ENCODE data around the gene DLX4.

DLX4 gene

DNA sequence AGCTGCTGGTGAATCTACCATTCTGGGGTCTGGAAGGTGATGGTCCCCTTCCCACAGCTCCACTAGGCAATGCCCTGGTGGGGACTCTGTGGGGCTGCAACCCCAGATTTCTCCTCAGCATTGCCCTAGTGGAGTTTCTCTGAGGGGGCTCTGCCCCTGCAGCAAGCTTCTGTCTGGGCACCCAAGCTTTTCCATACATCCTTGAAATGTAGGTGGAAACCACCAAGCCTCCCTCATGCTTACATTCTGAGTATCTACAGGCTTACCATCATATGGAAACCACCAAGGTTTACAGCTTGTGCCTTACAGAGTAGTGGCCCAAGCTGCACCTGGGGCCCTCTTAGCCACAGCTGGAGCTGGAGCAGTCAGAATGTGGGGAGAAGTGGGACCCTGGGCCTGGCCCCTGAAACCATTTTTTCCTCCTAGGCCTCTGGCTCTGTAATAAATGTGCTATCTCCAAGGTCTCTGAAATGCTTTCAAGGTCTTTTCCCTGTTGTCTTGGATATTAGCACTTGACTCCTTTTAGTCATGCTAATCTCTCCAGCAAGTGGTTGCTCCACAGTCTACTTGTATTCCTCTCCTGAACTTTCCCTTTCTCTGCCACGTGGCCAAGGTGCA, 45.6 kb downstream of the DLX4 start:
- no peak for DNase-seq (ENCODE audit: low read depth)

DNA sequence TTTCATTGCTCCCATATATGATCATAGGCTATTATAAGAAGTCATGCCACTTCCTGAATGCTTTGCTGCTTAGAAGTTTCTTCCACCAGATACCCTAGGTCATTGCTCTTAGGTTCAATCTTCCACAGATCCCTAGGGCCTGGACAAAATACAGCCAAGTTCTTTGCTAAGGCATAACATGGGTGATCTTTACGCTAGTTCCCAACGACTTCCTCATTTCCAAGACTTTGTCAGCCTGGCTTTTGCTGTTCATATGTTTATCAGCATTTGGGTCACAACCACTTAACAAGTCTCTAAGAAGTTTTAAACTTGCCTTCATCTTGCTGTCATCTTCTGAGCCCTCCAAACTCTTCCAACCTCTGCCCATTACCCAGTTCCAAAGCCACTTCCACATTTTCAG, 46.2 kb downstream of the DLX4 start:
- no peak for DNase-seq (ENCODE audit: low read depth)

DNA sequence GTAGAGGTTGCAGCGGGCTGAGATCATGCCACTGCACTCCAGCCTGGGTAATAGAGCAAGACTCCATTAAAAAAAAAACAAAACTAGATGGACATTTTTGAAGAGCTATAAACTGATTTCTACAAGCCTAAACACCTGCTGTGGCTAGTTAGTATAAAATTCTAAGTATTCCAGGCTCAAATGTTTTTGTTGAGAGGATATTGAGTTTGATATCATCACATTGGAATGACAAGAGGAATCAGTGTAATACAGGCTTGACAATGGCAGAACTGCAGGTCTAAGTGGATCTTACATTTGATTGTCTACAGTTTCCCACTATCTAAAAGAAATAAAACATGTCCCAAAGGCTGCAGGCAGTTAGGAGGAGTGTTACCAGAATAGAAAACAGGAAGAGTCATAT, 49.9 kb downstream of the DLX4 start:
- no peak for DNase-seq (ENCODE audit: low read depth)

DNA sequence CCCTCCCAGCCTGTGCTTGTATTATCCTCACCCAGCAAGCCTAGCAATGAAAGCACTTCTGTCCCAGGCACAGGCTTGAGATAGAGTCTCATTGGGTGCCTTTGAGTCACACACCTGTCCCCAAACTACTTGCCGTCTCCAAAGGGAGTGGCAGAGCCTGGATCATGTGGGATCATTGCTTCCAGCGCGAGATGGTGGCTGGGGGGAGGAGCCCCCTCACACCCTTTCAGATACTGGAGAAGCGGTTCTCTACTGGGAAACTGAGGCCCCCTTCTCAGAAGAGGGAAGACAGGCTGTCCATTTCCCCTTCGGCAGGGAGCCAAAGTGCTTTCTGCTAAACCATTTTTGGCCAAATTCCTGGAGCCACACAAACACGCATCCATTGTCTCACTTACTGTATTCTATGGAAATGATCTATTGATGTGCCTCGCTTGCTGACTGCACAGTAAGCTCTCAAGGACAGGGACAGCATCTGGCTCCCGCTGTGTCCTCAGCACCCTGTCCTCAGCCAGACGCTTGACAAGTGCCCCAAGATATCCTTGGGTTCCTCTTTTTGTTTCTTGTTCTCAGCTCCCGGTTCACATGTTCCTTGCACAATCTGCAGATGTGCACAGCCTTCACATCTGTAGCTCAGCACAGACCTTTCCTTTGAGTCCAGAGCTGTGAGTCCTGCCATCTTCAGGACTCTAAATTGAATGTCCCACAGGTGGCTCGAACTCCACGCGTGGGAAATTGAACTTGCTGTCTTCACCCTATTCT, 52.0 kb downstream of the DLX4 start:
- DNase-seq (ENCODE audit: low read depth) = no peak

DNA sequence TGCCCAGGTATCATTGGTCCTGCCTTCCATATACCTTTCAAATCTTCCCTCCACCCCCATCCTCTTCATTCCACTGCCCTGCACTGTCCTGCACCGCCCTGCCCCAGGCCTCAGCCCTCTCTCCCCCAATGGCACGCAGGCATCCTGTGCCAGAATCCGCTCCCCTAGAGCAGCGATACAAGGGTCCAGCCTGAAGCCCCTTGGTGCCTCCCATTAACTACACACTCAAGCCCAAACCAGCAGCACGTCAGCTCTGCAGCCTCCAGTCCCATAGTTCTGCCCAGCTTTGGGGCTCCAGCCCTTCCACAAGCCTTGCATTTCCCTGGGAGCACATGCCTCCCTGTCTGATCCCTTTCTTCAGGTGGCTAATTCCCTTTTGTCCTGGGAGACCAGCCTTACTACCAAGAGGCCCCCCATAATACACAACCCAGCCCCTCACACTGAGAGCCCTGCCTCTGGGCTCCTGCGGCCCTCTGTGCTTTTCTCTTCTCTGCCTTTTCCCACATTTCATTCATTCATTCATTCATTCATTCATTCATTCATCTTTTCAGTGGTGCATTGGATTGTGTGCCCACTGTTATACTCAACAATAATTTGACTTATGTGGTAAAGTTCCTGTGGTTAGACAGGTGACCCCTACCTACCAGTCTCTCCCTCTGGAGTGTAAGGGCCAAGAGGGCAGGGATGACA, 52.8 kb downstream of the DLX4 start:
- no peak for DNase-seq (ENCODE audit: low read depth)

DNA sequence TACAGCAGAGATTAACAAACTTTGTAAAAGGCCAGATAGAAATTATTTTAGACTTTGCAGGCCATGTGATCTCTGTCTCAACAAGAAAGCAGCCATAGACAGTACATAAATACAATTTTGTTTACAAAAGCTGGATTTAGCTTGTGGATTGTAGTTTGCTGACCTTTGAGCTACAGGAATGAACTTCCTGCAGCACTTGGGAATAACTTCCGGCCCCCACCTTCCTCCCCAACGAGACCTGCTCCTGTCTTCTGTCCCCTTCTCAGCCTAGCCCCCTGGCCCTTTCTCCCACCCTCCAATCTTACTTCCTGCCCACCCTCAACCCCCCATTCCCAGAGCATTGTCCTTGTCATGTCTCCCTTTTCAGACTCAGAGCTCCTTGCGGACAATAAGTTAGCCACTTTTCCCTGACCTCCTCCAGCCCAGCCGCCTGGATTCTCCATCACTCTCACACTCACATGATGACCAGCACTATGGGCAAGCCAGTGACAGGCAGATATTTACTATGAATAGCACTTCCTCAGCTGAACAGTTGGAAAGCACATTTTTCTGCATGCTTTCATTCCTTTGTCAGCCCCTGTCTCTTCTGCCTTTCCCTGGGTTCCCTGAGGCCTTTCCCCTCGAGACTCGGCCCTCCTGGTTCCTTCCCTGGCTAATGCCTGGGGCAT, 53.6 kb downstream of the DLX4 start:
- no peak for DNase-seq (ENCODE audit: low read depth)

DNA sequence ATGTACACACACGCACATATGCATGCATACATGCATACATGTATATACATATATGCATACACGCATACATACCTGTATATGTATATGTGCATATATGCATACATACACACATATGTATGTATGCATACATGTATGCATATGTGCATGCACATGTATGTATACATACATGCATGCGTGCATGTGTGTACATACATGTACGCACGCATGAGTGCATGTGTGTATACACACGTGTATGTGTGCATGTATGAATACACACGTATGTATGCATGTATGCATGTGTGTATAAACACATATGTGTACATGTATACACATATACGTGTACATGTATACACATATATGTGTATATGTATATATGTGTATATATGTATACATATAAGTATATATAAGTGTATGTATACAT, 54.5 kb downstream of the DLX4 start:
- DNase-seq (ENCODE audit: low read depth) = no peak

Measured in activated T-helper 9 cell treated with anti-CD3 and anti-CD28 coated beads, Interleukin-2, amount 50 U/mL, for 16 hours (primary cell).